BJ (cell line): ENCODE results near the gene LY6G5C. TPM values are rescaled to one million over a fixed set of nuclear protein-coding genes. Genes with fewer than 3 reads are reported as not detected.

Source experiments
- CTCF ChIA-PET: fragments of 350-600 bp; formaldehyde crosslinking; extraction: SDS; loops from one replicate; lab custom pipeline; 2021; ENCODE audit warnings: antibody characterized with exemption, inconsistent platforms; lab: Yijun Ruan, JAX
- POLR2A ChIA-PET: fragments of 300-600 bp; sonication (Branson Sonifier 250); formaldehyde crosslinking; extraction: SDS; loops from one replicate; lab custom pipeline; 2021; ENCODE audit warnings: antibody characterized with exemption; lab: Charles Lee
- DNase-seq: peaks from one replicate; pipeline ENCODE4 v3.0.0-alpha.2; 2011; ENCODE audit warnings: low read depth
- H3K27me3 ChIP-seq: 2 replicates; pipeline ENCODE4 v1.6.0; 2011; ENCODE audit warnings: low read length; ENCODE audit not compliant: control insufficient read depth, insufficient read depth
- H3K36me3 ChIP-seq: 2 replicates; pipeline ENCODE4 v1.5.1; 2011; ENCODE audit warnings: low read length; ENCODE audit not compliant: control insufficient read depth, insufficient read depth
- H3K4me3 ChIP-seq: 2 replicates; pipeline ENCODE4 v1.5.1; 2011; ENCODE audit warnings: low read depth, mild to moderate bottlenecking, control low read depth, low read length
- CTCF ChIP-seq: IDR thresholded peaks from 2 replicates; pipeline ENCODE4 v1.5.1; 2011; ENCODE audit warnings: low read depth, mild to moderate bottlenecking, control low read depth, inconsistent platforms, low read length, moderate library complexity; ENCODE audit not compliant: insufficient read depth
- polyA plus RNA-seq: library from polyadenylated mRNA; depleted of rRNA; stranded (reverse); fragments of >200 nt; gene quantifications from 2 replicates; pipeline ENCODE4 v1.2.3, GENCODE V29; 2011

Gene LY6G5C
- polyA plus RNA-seq, 1 experiment, result 3.6 TPM

GRCh38 chr6:31634131-31634530, 46.7 kb downstream of the LY6G5C start:
- POLR2A ChIA-PET, result no interaction called here
- no peak for TF ChIP-seq CTCF
- H3K4me3 ChIP-seq, result no peak overlapping the region
- peaks cover 66% of the 10 kb centered on the region for H3K36me3 ChIP-seq
- CTCF ChIA-PET, result interaction anchor here (1.1 kb wide), 1 partner anchor 12 kb away, joined by 6 read pairs; no protein-coding TSS in a partner anchor
- no peak for DNase-seq
- no peaks in the 10 kb centered on the region for H3K27me3 ChIP-seq

- ChIA-PET CTCF (interaction anchor here (1.1 kb wide), 1 partner anchor 11 kb away, joined by 6 read pairs; no protein-coding TSS in a partner anchor), POLR2A (no interaction called here)
- Histone ChIP-seq H3K36me3 (peaks cover 68% of the 10 kb centered on the region), H3K27me3 (no peaks in the 10 kb centered on the region), H3K4me3 (no peak overlapping the region)
- no peak for DNase-seq
- no peak for TF ChIP-seq CTCF
These were observed 47.4 kb downstream of the LY6G5C start for GRCh38 chr6:31633447-31633846.

GRCh38 chr6:31632279-31632946, 48.5 kb downstream of the LY6G5C start:
- TF ChIP-seq CTCF, result no peak
- no peak overlapping the region for H3K4me3 ChIP-seq
- peaks cover 75% of the 10 kb centered on the region for H3K36me3 ChIP-seq
- no peaks in the 10 kb centered on the region for H3K27me3 ChIP-seq
- ChIA-PET POLR2A (no interaction called here), CTCF (interaction anchor here (1.1 kb wide), 1 partner anchor 85 kb away, joined by 3 read pairs; the partner anchor contains the start of gene NFKBIL1)
- DNase-seq, result no peak

GRCh38 chr6:31631681-31632278, 49.1 kb downstream of the LY6G5C start:
- no peak for DNase-seq
- CTCF ChIA-PET, result interaction anchor here (1.1 kb wide), 1 partner anchor 85 kb away, joined by 3 read pairs; the partner anchor contains the start of gene NFKBIL1
- POLR2A ChIA-PET, result no interaction called here
- H3K27me3 ChIP-seq, result no peaks in the 10 kb centered on the region
- no peak for TF ChIP-seq CTCF
- H3K36me3 ChIP-seq, result peaks cover 76% of the 10 kb centered on the region
- no peak overlapping the region for H3K4me3 ChIP-seq

- CTCF ChIA-PET, result no interaction called here
- DNase-seq, result no peak
- H3K36me3 ChIP-seq, result peaks cover 78% of the 10 kb centered on the region
- no peaks in the 10 kb centered on the region for H3K27me3 ChIP-seq
- H3K4me3 ChIP-seq, result no peak overlapping the region
- TF ChIP-seq CTCF, result no peak
- POLR2A ChIA-PET, result no interaction called here
These were observed 49.7 kb downstream of the LY6G5C start for GRCh38 chr6:31631209-31631608.
